HG03354 (cell line): ENCODE data around the gene GRIK3.
"Not testable (repeated sequence)": the region's sequence is repeated elsewhere in the genome, so short reads cannot be mapped to it uniquely, and the experiment has no call there.

Source experiments
- ATAC-seq: cut with Tn5 transposase; IDR thresholded peaks from one replicate; pipeline ENCODE4 v1.9.1; 2021; ENCODE audit warnings: mild to moderate bottlenecking; ENCODE audit not compliant: unreplicated experiment, poor library complexity, severe bottlenecking

Gene GRIK3

GRCh38 chr1:37034121-37035013 lies at the start of gene GRIK3:
GRIK3 (minus strand) TSS chr1:37034515; CDS start chr1:37034108, 407 bp downstream.
- ATAC-seq, result no peak

- ATAC-seq, result no peak
Observed at GRCh38 chr1:37084013-37084412, 49.7 kb upstream of the GRIK3 start.

DNA sequence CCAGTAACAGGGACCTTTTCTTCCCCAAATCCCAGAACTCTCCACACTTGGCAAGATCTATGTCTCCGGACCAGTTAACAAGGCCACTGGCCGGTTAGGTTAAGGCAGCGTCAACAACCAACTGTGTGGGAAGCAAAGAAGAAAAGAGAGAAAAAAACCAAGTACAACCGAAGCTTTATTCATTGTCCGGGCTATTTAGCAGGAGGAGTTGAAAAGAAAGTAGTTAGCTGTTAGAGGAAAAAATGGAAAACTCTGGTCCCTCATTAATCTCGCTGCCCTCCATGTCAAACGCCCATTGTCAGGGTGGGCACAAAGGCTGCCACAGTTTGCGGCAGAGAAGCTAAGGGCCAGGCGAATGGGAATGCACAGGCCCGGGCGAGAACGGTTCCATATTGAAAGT lies 49.3 kb upstream of the GRIK3 start:
- no peak for ATAC-seq

DNA sequence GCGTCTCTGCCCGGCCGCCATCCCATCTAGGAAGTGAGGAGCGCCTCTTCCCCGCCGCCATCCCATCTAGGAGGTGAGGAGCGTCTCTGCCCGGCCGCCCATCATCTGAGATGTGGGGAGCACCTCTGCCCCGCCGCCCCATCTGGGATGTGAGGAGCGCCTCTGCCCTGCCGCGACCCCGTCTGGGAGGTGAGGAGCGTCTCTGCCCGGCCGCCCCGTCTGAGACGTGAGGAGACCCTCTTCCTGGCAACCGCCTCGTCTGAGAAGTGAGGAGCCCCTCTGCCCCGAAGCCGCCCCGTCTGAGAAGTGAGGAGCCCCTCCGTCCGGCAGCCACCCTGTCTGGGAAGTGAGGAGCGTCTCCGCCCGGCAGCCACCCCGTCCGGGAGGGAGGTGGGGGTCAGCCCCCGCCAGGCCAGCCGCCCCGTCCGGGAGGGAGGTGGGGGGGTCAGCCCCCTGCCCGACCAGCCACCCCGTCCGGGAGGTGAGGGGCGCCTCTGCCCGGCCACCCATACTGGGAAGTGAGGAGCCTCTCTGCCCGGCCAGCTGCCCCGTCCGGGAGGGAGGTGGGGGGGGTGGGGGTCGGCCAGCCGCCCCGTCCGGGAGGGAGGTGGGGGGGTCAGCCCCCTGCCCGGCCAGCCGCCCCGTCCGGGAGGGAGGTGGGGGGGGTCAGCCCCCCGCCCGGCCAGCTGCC lies 46.1 kb upstream of the GRIK3 start:
- not testable (repeated sequence) for ATAC-seq

DNA sequence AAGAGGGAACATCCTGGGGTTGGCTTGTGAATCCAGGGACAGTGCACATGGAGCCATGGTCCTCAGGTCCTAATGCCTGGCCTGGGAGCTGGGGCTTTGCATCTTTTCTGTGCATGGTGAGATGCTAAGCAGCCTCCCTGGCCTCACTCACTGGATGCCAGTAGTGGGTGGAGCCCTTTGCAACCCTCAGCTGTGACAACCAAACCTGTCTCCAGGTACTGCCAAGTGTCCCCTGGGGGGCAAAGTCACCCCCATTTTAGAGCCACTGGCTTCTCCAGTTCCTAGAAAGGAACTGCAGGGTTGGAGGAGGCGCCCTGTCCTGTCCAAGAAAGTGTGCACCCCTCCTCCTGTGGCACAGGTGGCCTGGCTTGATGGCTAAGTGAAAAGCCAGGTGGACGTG lies 44.6 kb upstream of the GRIK3 start:
- ATAC-seq, result no peak

- no peak for ATAC-seq
Observed at GRCh38 chr1:37076168-37076567, 41.9 kb upstream of the GRIK3 start.

DNA sequence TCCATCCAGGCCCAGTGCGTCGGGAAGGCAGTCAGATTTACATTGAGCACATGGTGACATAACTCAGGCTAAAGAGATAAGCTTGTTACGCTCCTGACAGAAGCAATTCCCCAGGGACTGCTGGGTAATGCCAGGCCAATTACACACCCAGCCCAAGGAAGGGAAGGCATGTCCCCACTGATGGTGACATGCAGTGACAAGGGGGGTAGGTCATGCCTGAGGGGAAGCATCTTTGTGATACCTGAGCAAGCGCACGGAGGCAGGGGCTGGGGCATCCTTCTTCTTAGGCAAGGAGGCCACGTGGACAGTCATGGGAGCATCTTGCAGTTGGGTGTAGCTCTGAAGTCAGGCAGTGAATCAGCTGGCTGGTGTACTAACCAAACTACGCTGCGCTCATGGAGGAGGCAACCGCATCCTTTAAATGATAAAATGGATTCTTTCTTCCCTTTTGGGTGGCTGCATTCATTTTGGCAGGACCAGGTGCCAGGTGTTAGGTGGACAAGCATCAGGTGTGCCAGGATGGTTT lies 39.6 kb upstream of the GRIK3 start:
- ATAC-seq, result no peak

DNA sequence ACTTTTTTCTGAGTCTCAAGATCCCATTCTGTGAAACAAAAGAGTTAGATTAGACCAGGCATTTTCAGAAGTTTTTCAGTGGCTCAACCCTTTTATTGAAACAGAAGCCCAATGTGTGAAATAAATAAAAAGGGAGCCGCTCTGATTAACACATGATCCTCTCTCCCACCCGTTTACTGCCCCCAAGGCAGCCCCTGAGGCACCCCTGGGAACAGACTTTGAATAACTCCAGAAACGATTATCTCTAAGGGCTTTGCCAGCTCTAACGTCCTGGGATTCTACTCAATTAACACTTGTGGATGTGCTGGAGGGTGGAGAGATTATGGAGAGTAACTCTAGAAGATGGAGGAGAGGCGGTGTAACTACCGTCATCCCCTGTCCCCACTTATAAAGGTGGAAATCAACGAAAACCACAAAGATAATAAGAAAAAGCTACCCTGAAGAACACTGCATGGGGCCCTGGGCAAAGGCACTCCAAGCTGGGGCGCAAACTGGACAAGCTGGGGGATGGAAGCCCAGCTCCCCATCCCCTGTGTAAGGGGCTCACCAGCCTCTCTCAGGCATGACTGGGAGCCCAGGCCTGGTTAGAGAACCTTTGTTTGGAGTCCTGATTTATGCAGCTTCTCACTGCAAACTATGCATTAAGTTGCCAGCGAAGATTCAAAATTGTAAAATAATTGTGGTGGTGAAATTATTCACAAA lies 39.0 kb upstream of the GRIK3 start:
- ATAC-seq, result no peak

DNA sequence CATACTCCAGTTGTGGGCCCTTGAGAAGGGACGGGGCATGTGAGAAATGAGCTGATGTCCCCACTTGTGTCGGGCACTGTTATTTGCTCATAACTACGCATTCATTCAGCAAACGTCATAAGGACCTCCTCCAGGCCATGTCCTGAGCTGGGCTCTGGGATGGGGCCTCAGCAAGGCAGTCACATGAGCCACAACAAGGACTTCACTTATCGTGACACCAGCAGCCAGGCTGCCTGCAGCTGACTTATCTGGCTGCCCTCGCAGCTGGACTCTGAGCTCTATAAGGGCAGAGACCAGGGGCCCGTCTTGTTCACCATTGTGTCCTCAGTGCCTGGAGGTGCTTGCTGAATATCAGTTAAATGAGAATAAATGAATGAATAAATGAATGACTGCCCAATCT lies 37.5 kb upstream of the GRIK3 start:
- ATAC-seq, result no peak

- ATAC-seq, result no peak
Observed at GRCh38 chr1:37070126-37070525, 35.8 kb upstream of the GRIK3 start.

DNA sequence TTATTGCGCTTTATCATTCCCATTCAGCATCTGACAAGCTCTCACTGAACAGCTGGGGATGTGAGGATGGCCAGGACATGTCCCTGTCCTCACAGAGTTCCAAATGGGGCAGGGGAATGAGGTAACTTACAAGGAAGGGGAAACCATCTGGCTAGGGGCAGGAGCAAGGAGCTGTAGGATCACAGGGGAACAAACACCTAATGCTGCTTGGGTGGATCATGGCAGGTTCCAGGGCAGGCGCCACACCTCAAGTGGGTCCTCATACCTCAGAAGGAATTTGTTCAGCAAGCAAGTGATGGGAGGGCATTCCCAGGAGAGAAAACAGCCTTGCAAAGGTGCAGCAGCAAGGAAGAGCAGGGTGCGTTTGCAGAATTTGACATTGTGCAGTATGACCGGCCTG lies 35.1 kb upstream of the GRIK3 start:
- no peak for ATAC-seq

GRCh38 chr1:37068897-37069296 lies 34.6 kb upstream of the GRIK3 start:
- ATAC-seq, result no peak

GRCh38 chr1:37068260-37068659 lies 33.9 kb upstream of the GRIK3 start:
- ATAC-seq, result no peak

GRCh38 chr1:37064039-37064438 lies 29.7 kb upstream of the GRIK3 start:
- no peak for ATAC-seq

GRCh38 chr1:37059346-37059745 lies 25.0 kb upstream of the GRIK3 start:
- no peak for ATAC-seq

GRCh38 chr1:37058424-37058988 lies 24.2 kb upstream of the GRIK3 start:
- no peak for ATAC-seq

DNA sequence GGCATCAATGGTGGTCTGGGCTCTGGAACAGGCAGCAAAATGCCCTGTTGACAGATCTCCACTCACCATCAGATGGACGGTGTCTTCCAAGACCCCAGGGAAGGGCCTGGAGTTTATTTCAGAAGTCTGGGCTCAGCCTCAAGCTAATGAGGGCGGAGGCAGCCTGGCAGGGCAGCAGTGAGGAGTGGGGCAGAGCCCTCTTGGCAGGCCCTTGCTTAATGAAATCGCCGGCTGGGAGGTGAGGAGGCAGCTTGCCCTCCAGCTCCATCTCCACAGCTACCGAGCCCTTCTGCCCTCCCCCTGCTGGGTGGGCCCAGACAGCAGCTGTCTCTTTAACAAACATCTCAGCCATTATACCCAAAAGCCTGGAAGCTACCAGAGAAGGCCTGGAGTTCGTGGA lies 22.0 kb upstream of the GRIK3 start:
- no peak for ATAC-seq

DNA sequence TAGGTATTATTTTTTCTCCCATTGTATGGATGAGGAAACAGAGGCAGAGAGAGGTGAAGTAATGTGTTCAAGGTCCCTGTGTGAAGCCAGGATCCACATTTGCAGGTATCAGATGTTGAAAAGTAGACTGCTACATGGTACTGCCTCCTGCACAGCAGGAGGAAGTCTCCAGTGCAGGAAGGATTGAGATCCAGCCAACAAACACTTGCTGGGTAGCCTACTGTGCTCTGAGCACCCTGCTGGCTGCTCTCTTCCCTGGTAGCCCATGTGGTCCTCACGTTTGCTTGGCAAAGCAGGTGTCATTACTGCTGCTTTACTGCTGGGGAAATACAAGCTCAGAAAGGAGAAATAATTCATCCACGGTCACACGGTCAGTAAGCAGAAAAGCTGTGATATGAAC lies 21.3 kb upstream of the GRIK3 start:
- ATAC-seq, result no peak

GRCh38 chr1:37053173-37053572 lies 18.9 kb upstream of the GRIK3 start:
- no peak for ATAC-seq

- no peak for ATAC-seq
Observed at GRCh38 chr1:37052120-37052519, 17.8 kb upstream of the GRIK3 start.
